A673 (cell line): ENCODE data around the gene CEP85. TPM values are rescaled to one million over a fixed set of nuclear protein-coding genes. Genes with fewer than 3 reads are reported as not detected.

Source experiments
- BruUV-seq: library from RNA; stranded (reverse); fragments of 400-500 nt; replicated peaks from 2 replicates; lab custom pipeline; 2021; lab: Mats Ljungman, UMichigan
- CTCF ChIA-PET: fragments of 300-600 bp; sonication (Branson Sonifier 250); formaldehyde crosslinking; loops from one replicate; lab custom pipeline; 2022; ENCODE audit warnings: antibody characterized with exemption; lab: Charles Lee
- POLR2A ChIA-PET: fragments of 300-600 bp; sonication (Branson Sonifier 250); formaldehyde crosslinking; loops from one replicate; lab custom pipeline; 2022; ENCODE audit warnings: antibody characterized with exemption; ENCODE audit not compliant: low non-redundant PET; lab: Charles Lee
- DNase-seq: peaks from one replicate; pipeline ENCODE4 v3.0.0-alpha.2; 2015; ENCODE audit warnings: low spot score
- H3K27ac ChIP-seq: fragments of 200-600 bp; sonication (generic); 2 replicates; pipeline ENCODE4 v1.5.1; 2016; ENCODE audit warnings: mixed run types, low read depth, mild to moderate bottlenecking, mixed read lengths, antibody characterized with exemption, low read length; ENCODE audit not compliant: poor library complexity, severe bottlenecking
- H3K27me3 ChIP-seq: fragments of 200-600 bp; sonication (generic); replicated peaks from 2 replicates; pipeline ENCODE4 v1.6.1; 2017; ENCODE audit warnings: mixed run types, low read depth, mild to moderate bottlenecking, mixed read lengths, antibody characterized with exemption, low read length; ENCODE audit not compliant: insufficient read depth, poor library complexity
- H3K36me3 ChIP-seq: fragments of 200-600 bp; sonication (generic); 2 replicates; pipeline ENCODE4 v1.6.1; 2016; ENCODE audit warnings: mixed run types, mild to moderate bottlenecking, mixed read lengths, antibody characterized with exemption, low read length; ENCODE audit not compliant: insufficient read depth, poor library complexity, severe bottlenecking
- H3K4me1 ChIP-seq: fragments of 200-600 bp; sonication (generic); 2 replicates; pipeline ENCODE4 v1.6.1; 2017; ENCODE audit warnings: mixed run types, mild to moderate bottlenecking, mixed read lengths, antibody characterized with exemption, low read length; ENCODE audit not compliant: insufficient read depth, poor library complexity, severe bottlenecking
- H3K4me3 ChIP-seq: fragments of 200-600 bp; sonication (generic); 2 replicates; pipeline ENCODE4 v1.5.1; 2016; ENCODE audit warnings: low read depth, mixed run types, mild to moderate bottlenecking, mixed read lengths, low read length; ENCODE audit not compliant: poor library complexity, severe bottlenecking
- H3K9me3 ChIP-seq: fragments of 200-600 bp; sonication (generic); 2 replicates; pipeline ENCODE4 v1.6.1; 2016; ENCODE audit warnings: mixed run types, low read depth, mild to moderate bottlenecking, mixed read lengths, antibody characterized with exemption, low read length; ENCODE audit not compliant: poor library complexity, severe bottlenecking
- EZH2 ChIP-seq: fragments of 200-600 bp; sonication (generic); IDR thresholded peaks from 2 replicates; pipeline ENCODE4 v1.6.1; 2017; ENCODE audit warnings: borderline replicate concordance, low read depth, mild to moderate bottlenecking, mixed read lengths, antibody characterized with exemption, low read length; ENCODE audit not compliant: poor library complexity, severe bottlenecking
- intact Hi-C: fragments of 100-400 bp; cut with micrococcal nuclease; formaldehyde crosslinking; loops from one replicate; pipeline ENCODE4 v1.10.0; 2022; ENCODE audit not compliant: unreplicated experiment
- total RNA-seq: library from RNA; stranded (reverse); gene quantifications from 2 replicates; pipeline ENCODE4 v1.2.3, GENCODE V29; 2021
- TF ChIP-seq, protein P1 (sequence below): fragments of 300-800, 200-600 bp; sonication (generic); conservative IDR thresholded peaks from 2 replicates; pipeline ENCODE4 v1.5.1; 2017; ENCODE audit warnings: low read depth, mild to moderate bottlenecking, antibody characterized with exemption, low read length, moderate library complexity, mixed read lengths

The CEP85 gene
- total RNA-seq, 1 experiment from 2014 or later: 51.3 TPM

DNA sequence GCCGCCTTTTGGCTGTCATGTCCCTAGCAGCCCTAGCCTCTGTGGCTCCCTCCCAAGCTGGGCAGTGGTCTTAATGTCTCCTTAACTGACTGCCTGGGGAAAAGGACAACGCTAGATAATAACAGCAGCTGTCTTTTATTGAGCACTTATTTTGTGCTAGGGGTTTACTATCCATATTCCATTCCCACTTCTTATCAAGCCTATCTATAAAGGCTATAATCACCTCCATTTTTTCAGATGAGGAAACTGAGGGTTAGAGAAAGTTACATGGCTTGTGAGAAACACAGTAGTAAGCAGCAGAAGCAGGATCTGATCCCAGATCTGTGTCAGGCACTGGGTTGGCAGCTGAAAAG lies 52.0 kb downstream of the CEP85 start:
- DNase-seq: no peak
- BruUV-seq: no TSS peak
- ChIA-PET POLR2A (no interaction called here), CTCF (interaction anchor here (1.2 kb wide), 1 partner anchor 10 kb away, joined by 4 read pairs; no protein-coding TSS in a partner anchor)
- no peaks in the 10 kb centered on the region for H3K9me3 ChIP-seq
- peaks cover 25% of the 10 kb centered on the region for H3K4me1 ChIP-seq
- TF ChIP-seq, protein P1, sequence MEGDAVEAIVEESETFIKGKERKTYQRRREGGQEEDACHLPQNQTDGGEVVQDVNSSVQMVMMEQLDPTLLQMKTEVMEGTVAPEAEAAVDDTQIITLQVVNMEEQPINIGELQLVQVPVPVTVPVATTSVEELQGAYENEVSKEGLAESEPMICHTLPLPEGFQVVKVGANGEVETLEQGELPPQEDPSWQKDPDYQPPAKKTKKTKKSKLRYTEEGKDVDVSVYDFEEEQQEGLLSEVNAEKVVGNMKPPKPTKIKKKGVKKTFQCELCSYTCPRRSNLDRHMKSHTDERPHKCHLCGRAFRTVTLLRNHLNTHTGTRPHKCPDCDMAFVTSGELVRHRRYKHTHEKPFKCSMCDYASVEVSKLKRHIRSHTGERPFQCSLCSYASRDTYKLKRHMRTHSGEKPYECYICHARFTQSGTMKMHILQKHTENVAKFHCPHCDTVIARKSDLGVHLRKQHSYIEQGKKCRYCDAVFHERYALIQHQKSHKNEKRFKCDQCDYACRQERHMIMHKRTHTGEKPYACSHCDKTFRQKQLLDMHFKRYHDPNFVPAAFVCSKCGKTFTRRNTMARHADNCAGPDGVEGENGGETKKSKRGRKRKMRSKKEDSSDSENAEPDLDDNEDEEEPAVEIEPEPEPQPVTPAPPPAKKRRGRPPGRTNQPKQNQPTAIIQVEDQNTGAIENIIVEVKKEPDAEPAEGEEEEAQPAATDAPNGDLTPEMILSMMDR: no peak; the same call in 1 of the 2 replicates
- TF ChIP-seq EZH2: no peak
- H3K36me3 ChIP-seq: no peaks in the 10 kb centered on the region
- H3K27me3 ChIP-seq: no peaks in the 10 kb centered on the region
- H3K27ac ChIP-seq: no peak overlapping the region
- H3K4me3 ChIP-seq: no peak overlapping the region
- intact Hi-C loops: loop anchor here (5.0 kb wide), 1 partner anchor 131 kb away; no protein-coding TSS in a partner anchor

DNA sequence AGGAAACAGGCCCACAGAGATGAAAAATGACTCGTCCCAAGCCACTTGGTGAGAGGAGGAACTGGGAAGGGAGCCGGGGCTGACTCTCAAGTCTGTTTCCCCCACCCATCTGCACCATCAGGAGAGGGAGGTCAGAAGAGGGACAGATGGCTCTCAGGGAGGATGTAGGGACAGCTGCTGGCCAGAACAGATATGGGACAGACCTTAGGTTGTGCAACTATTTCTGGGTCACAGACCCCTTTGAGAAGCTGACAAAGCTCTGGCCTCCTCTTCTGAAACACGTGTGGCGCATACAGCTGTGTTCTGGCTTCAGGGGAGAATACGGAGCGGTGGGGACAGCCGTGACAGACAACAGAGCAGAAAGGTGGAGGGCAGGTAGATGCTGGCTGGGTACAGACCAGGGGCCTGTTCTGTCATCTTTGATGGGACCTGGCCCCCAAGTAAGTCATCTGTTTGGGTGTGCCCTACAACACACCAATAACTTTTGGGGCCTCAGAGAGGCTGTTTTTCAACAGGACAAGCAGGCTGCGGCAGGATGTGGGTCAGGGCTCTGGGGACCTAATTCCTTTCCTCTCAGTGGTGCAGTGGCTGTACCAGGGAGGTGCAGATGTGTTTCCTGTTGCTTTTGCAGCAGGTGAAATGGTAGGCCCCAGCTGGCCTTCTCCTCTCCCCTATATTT lies 53.2 kb downstream of the CEP85 start:
- DNase-seq: no peak
- Histone ChIP-seq H3K4me1 (peaks cover 15% of the 10 kb centered on the region), H3K27ac (no peak overlapping the region), H3K36me3 (no peaks in the 10 kb centered on the region), H3K27me3 (no peaks in the 10 kb centered on the region), H3K4me3 (no peak overlapping the region), H3K9me3 (no peaks in the 10 kb centered on the region)
- TF ChIP-seq, protein P1: no peak
- no peak for TF ChIP-seq EZH2
- ChIA-PET CTCF (interaction anchor here (1.2 kb wide), 1 partner anchor 11 kb away, joined by 4 read pairs; no protein-coding TSS in a partner anchor), POLR2A (no interaction called here)
- BruUV-seq: no TSS peak
- intact Hi-C loops: loop anchor here (5.0 kb wide), 1 partner anchor 130 kb away; no protein-coding TSS in a partner anchor

DNA sequence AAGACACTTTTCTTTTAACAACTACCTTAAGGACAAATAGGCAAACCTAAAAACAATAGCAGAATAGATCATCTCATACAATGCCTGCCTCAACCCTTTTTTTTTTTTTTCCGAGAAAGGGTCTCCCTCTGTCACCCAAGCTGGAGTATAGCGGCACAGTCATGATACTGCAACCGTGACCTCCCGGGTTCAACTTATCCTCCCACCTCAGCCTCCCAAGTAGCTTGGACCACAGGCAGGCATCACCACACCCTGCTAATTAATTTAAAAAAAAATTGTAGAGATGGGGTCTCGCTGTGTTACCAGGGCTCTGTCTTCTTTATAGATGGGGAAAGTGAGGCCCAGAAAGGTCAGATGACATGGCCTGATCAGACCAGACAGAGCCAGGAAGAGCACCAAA lies 53.8 kb downstream of the CEP85 start:
- no peak for DNase-seq
- TF ChIP-seq, protein P1: no peak
- no peak for TF ChIP-seq EZH2
- Histone ChIP-seq H3K36me3 (no peaks in the 10 kb centered on the region), H3K4me3 (no peak overlapping the region), H3K27ac (no peak overlapping the region), H3K4me1 (peaks cover 12% of the 10 kb centered on the region), H3K9me3 (no peaks in the 10 kb centered on the region), H3K27me3 (no peaks in the 10 kb centered on the region)
- ChIA-PET CTCF (interaction anchor here (0.7 kb wide), 1 partner anchor 10 kb away, joined by 3 read pairs; no protein-coding TSS in a partner anchor), POLR2A (no interaction called here)
- intact Hi-C loops: loop anchor here (5.0 kb wide), 1 partner anchor 129 kb away; no protein-coding TSS in a partner anchor
- no TSS peak for BruUV-seq
